ENCODE results near the gene DTNBP1. TPM values are rescaled to one million over a fixed set of nuclear protein-coding genes. Genes with fewer than 3 reads are reported as not detected.
"Not testable (repeated sequence)": the region's sequence is repeated elsewhere in the genome, so short reads cannot be mapped to it uniquely, and the experiment has no call there.

The DTNBP1 gene
- total RNA-seq, 2 experiments from 2014 or later: 18.4 to 23.4 TPM

- POLR2A ChIA-PET: no interaction called here
Observed at GRCh38 chr6:15665237-15665636, 2.4 kb upstream of the DTNBP1 start.

GRCh38 chr6:15663130-15663871 lies 473 bp upstream of the DTNBP1 start:
- intact Hi-C loops (cut with DNase I, micrococcal nuclease): loop anchor here in 1 of 2 experiments (2.0 kb wide), 2 partner anchors 466 to 1848 kb away; partner anchors contain the start of genes MCUR1 and MYLIP
- ChIA-PET POLR2A (interaction anchor here (0.6 to 1.5 kb wide), 3 partner anchors 35 to 343 kb away, joined by 4 to 9 read pairs (median 5); no protein-coding TSS in a partner anchor), CTCF (interaction anchor here (0.6 to 1.3 kb wide), 4 partner anchors 10 to 1755 kb away, joined by 3 to 4 read pairs (median 4); no protein-coding TSS in a partner anchor)
- Mint-ChIP-seq H3K27ac (peak overlapping the region; percentile 41), H3K4me3 (peak overlapping the region; percentile 78), H3K4me1 (peaks cover 26% of the 10 kb centered on the region), H3K27me3 (peaks cover 3% of the 10 kb centered on the region), H3K36me3 (ENCODE audit: low read depth) (peaks cover 16% of the 10 kb centered on the region), H3K9me3 (ENCODE audit: low read depth) (no peaks in the 10 kb centered on the region)
- no peak for ATAC-seq
- no peak for DNase-seq

More at GRCh38 chr6:15665237-15665636, 2.4 kb upstream of the DTNBP1 start:
- peaks cover 5% of the 10 kb centered on the region for H3K27me3 Mint-ChIP-seq
- no peak overlapping the region for H3K27ac Mint-ChIP-seq
- H3K36me3 Mint-ChIP-seq (ENCODE audit: low read depth): peaks cover 11% of the 10 kb centered on the region
- intact Hi-C loops (cut with DNase I, micrococcal nuclease): no loop called here
- no peaks in the 10 kb centered on the region for H3K9me3 Mint-ChIP-seq (ENCODE audit: low read depth)
- DNase-seq (no peak), ATAC-seq (no peak)
- H3K4me3 Mint-ChIP-seq: no peak overlapping the region
- CTCF ChIA-PET: interaction anchor here (0.7 to 2.4 kb wide), 4 partner anchors 23 to 518 kb away, joined by 3 to 7 read pairs (median 4); no protein-coding TSS in a partner anchor
- H3K4me1 Mint-ChIP-seq: peaks cover 16% of the 10 kb centered on the region

GRCh38 chr6:15661853-15662325 lies 939 bp downstream of the DTNBP1 start:
- intact Hi-C loops (cut with DNase I, micrococcal nuclease): loop anchor here in 1 of 2 experiments (2.0 kb wide), 2 partner anchors 467 to 1847 kb away; partner anchors contain the start of genes MCUR1 and MYLIP
- ATAC-seq: no peak
- ChIA-PET CTCF (interaction anchor here (0.6 to 1.6 kb wide), 3 partner anchors 9 to 37 kb away, joined by 3 to 5 read pairs (median 4); no protein-coding TSS in a partner anchor), POLR2A (interaction anchor here (0.8 to 1.5 kb wide), 2 partner anchors 33 to 467 kb away, joined by 3 to 9 read pairs; partner anchors contain the start of gene MYLIP)
- Mint-ChIP-seq H3K36me3 (ENCODE audit: low read depth) (peaks cover 16% of the 10 kb centered on the region), H3K9me3 (ENCODE audit: low read depth) (no peaks in the 10 kb centered on the region), H3K27me3 (peaks cover 3% of the 10 kb centered on the region), H3K4me3 (peak overlapping the region; percentile 78), H3K4me1 (peaks cover 37% of the 10 kb centered on the region), H3K27ac (peak overlapping the region; percentile 74)
- DNase-seq: no peak

- Mint-ChIP-seq H3K4me1 (peaks cover 48% of the 10 kb centered on the region), H3K36me3 (ENCODE audit: low read depth) (peaks cover 16% of the 10 kb centered on the region), H3K27me3 (peaks cover 3% of the 10 kb centered on the region), H3K9me3 (ENCODE audit: low read depth) (no peaks in the 10 kb centered on the region), H3K27ac (no peak overlapping the region), H3K4me3 (no peak overlapping the region)
- DNase-seq (no peak), ATAC-seq (no peak)
- ChIA-PET POLR2A (no interaction called here), CTCF (interaction anchor here (0.6 to 1.8 kb wide), 9 partner anchors 14 to 523 kb away, joined by 3 to 5 read pairs (median 4); no protein-coding TSS in a partner anchor)
- intact Hi-C loops (cut with DNase I, micrococcal nuclease): no loop called here
Observed at GRCh38 chr6:15659181-15659580, 3.6 kb downstream of the DTNBP1 start.

GRCh38 chr6:15658181-15658744 lies 4.6 kb downstream of the DTNBP1 start:
- intact Hi-C loops (cut with DNase I, micrococcal nuclease): no loop called here
- DNase-seq (no peak), ATAC-seq (no peak)
- POLR2A ChIA-PET: interaction anchor here (0.5 kb wide), 1 partner anchor 29 kb away, joined by 3 read pairs; no protein-coding TSS in a partner anchor
- CTCF ChIA-PET: interaction anchor here (0.6 to 1.3 kb wide), 6 partner anchors 15 to 35 kb away, joined by 3 to 5 read pairs (median 4); no protein-coding TSS in a partner anchor
- Mint-ChIP-seq H3K27me3 (no peaks in the 10 kb centered on the region), H3K9me3 (ENCODE audit: low read depth) (no peaks in the 10 kb centered on the region), H3K27ac (peak overlapping the region; percentile 35), H3K4me3 (no peak overlapping the region), H3K36me3 (ENCODE audit: low read depth) (peaks cover 16% of the 10 kb centered on the region), H3K4me1 (peaks cover 50% of the 10 kb centered on the region)

GRCh38 chr6:15657290-15657689 lies 5.5 kb downstream of the DTNBP1 start:
- Mint-ChIP-seq H3K36me3 (ENCODE audit: low read depth) (peaks cover 19% of the 10 kb centered on the region), H3K4me3 (no peak overlapping the region), H3K4me1 (peaks cover 54% of the 10 kb centered on the region), H3K9me3 (ENCODE audit: low read depth) (no peaks in the 10 kb centered on the region), H3K27ac (peak overlapping the region; percentile 12), H3K27me3 (no peaks in the 10 kb centered on the region)
- intact Hi-C loops (cut with DNase I, micrococcal nuclease): no loop called here
- ChIA-PET CTCF (no interaction called here), POLR2A (no interaction called here)
- ATAC-seq (no peak), DNase-seq (no peak)

- DNase-seq (no peak), ATAC-seq (no peak)
- Mint-ChIP-seq H3K4me1 (peaks cover 56% of the 10 kb centered on the region), H3K4me3 (no peak overlapping the region), H3K36me3 (ENCODE audit: low read depth) (peaks cover 20% of the 10 kb centered on the region), H3K27ac (no peak overlapping the region), H3K27me3 (no peaks in the 10 kb centered on the region), H3K9me3 (ENCODE audit: low read depth) (no peaks in the 10 kb centered on the region)
- ChIA-PET CTCF (interaction anchor here (0.6 to 1.9 kb wide), 3 partner anchors 13 to 31 kb away, joined by 3 to 6 read pairs (median 3); no protein-coding TSS in a partner anchor), POLR2A (interaction anchor here (0.6 kb wide), 1 partner anchor 189 kb away, joined by 5 read pairs; no protein-coding TSS in a partner anchor)
- intact Hi-C loops (cut with DNase I, micrococcal nuclease): no loop called here
Observed at GRCh38 chr6:15656145-15656544, 6.7 kb downstream of the DTNBP1 start.

GRCh38 chr6:15654250-15654649 lies 8.6 kb downstream of the DTNBP1 start:
- peaks cover 23% of the 10 kb centered on the region for H3K36me3 Mint-ChIP-seq (ENCODE audit: low read depth)
- no peaks in the 10 kb centered on the region for H3K27me3 Mint-ChIP-seq
- H3K4me1 Mint-ChIP-seq: peaks cover 44% of the 10 kb centered on the region
- CTCF ChIA-PET: no interaction called here
- no peak for ATAC-seq
- peaks cover 2% of the 10 kb centered on the region for H3K9me3 Mint-ChIP-seq (ENCODE audit: low read depth)
- H3K4me3 Mint-ChIP-seq: no peak overlapping the region
- DNase-seq: no peak
- intact Hi-C loops (cut with DNase I, micrococcal nuclease): no loop called here
- POLR2A ChIA-PET: no interaction called here
- H3K27ac Mint-ChIP-seq: no peak overlapping the region

- intact Hi-C loops (cut with DNase I, micrococcal nuclease): no loop called here
- Mint-ChIP-seq H3K27me3 (no peaks in the 10 kb centered on the region), H3K4me3 (no peak overlapping the region), H3K27ac (no peak overlapping the region), H3K36me3 (ENCODE audit: low read depth) (peaks cover 27% of the 10 kb centered on the region), H3K9me3 (ENCODE audit: low read depth) (peaks cover 3% of the 10 kb centered on the region), H3K4me1 (peaks cover 38% of the 10 kb centered on the region)
- ATAC-seq (peak; percentile 51), DNase-seq (no peak)
- ChIA-PET POLR2A (no interaction called here), CTCF (interaction anchor here (0.8 to 0.9 kb wide), 2 partner anchors 9 to 552 kb away, joined by 3 to 4 read pairs; partner anchors contain the start of gene DTNBP1)
Observed at GRCh38 chr6:15653581-15653980, 9.2 kb downstream of the DTNBP1 start.

GRCh38 chr6:15650004-15650559 lies 12.7 kb downstream of the DTNBP1 start:
- CTCF ChIA-PET; intact Hi-C loops (cut with DNase I, micrococcal nuclease); H3K27ac Mint-ChIP-seq: not testable (repeated sequence)

GRCh38 chr6:15644904-15645303 lies 17.9 kb downstream of the DTNBP1 start:
- H3K27me3 Mint-ChIP-seq: no peaks in the 10 kb centered on the region
- ATAC-seq (no peak), DNase-seq (no peak)
- H3K36me3 Mint-ChIP-seq (ENCODE audit: low read depth): peaks cover 85% of the 10 kb centered on the region
- CTCF ChIA-PET: no interaction called here
- POLR2A ChIA-PET: no interaction called here
- H3K4me1 Mint-ChIP-seq: peaks cover 4% of the 10 kb centered on the region
- intact Hi-C loops (cut with DNase I, micrococcal nuclease): no loop called here
- peaks cover 42% of the 10 kb centered on the region for H3K9me3 Mint-ChIP-seq (ENCODE audit: low read depth)
- H3K4me3 Mint-ChIP-seq: no peak overlapping the region
- H3K27ac Mint-ChIP-seq: no peak overlapping the region

More at GRCh38 chr6:15650004-15650559, 12.7 kb downstream of the DTNBP1 start:
- H3K4me3 Mint-ChIP-seq, DNase-seq, POLR2A ChIA-PET, ATAC-seq, H3K27me3 Mint-ChIP-seq: not testable (repeated sequence)
- Mint-ChIP-seq H3K36me3 (ENCODE audit: low read depth) (peaks cover 61% of the 10 kb centered on the region), H3K9me3 (ENCODE audit: low read depth) (peaks cover 20% of the 10 kb centered on the region), H3K4me1 (peaks cover 17% of the 10 kb centered on the region)
